CD14-positive monocyte (primary cell): ENCODE data around the gene NSMF. TPM values are rescaled to one million over a fixed set of nuclear protein-coding genes. Genes with fewer than 3 reads are reported as not detected.

Source experiments
- DNase-seq, 3 donors: peaks; one replicate each; pipeline ENCODE4 v3.0.0-alpha.2; 2011 to 2022
- H2AFZ ChIP-seq: 2 replicates; pipeline ENCODE4 v1.6.0; 2012; ENCODE audit warnings: mild to moderate bottlenecking, low read depth, low read length, inconsistent platforms; ENCODE audit not compliant: insufficient read depth, poor library complexity, severe bottlenecking
- H3K27ac ChIP-seq, 2 donors: 1 replicate in 1 of 2; 2 replicates in 1 of 2; pipeline ENCODE4 v1.5.1; 2012 to 2013; ENCODE audit warnings: low read length in 2 of 2, control low read depth in 1 of 2, inconsistent platforms in 1 of 2, low read depth in 1 of 2, mild to moderate bottlenecking in 1 of 2
- H3K27me3 ChIP-seq, 2 donors: one replicate each; pipeline versions ENCODE4 v1.6.0 to v1.6.1; 2011 to 2013; ENCODE audit warnings: low read length in 2 of 2; ENCODE audit not compliant: control insufficient read depth in 2 of 2, insufficient read depth in 2 of 2
- H3K36me3 ChIP-seq, 2 donors: replicated peaks in 1 of 2; 1 replicate in 1 of 2; 2 replicates in 1 of 2; pipeline versions ENCODE4 v1.5.1 to v1.6.1; 2012 to 2013; ENCODE audit warnings: low read length in 2 of 2, control low read depth in 1 of 2, inconsistent platforms in 1 of 2, mild to moderate bottlenecking in 1 of 2; ENCODE audit not compliant: insufficient read depth in 2 of 2, control insufficient read depth in 1 of 2
- H3K4me1 ChIP-seq, 2 donors: 1 replicate in 1 of 2; 2 replicates in 1 of 2; pipeline versions ENCODE4 v1.5.1 to v1.6.1; 2012 to 2013; ENCODE audit warnings: low read length in 2 of 2, control low read depth in 1 of 2, inconsistent platforms in 1 of 2, mild to moderate bottlenecking in 1 of 2, moderate library complexity in 1 of 2; ENCODE audit not compliant: insufficient read depth in 2 of 2, control insufficient read depth in 1 of 2
- H3K4me2 ChIP-seq: replicated peaks from 2 replicates; pipeline ENCODE3; 2012; ENCODE audit warnings: low read length, moderate library complexity, mild to moderate bottlenecking; ENCODE audit not compliant: poor library complexity, severe bottlenecking; ENCODE audit errors: extremely low read depth
- H3K4me3 ChIP-seq, 3 experiments: fragments of 200-600 bp in 1 of 3; sonication (generic) in 1 of 3; replicated peaks in 1 of 3; 1 replicate in 2 of 3; 2 replicates in 1 of 3; pipeline ENCODE4 v1.5.1; 2011 to 2013; ENCODE audit warnings: low read length in 3 of 3, mild to moderate bottlenecking in 3 of 3, control low read depth in 2 of 3, low read depth in 2 of 3, inconsistent platforms in 1 of 3, moderate library complexity in 1 of 3
- H3K79me2 ChIP-seq: 2 replicates; pipeline ENCODE4 v1.6.0; 2012; ENCODE audit warnings: mild to moderate bottlenecking, control low read depth, inconsistent platforms, low read length, moderate library complexity; ENCODE audit not compliant: insufficient read depth
- H3K9ac ChIP-seq: 2 replicates; pipeline ENCODE4 v1.6.0; 2017; ENCODE audit warnings: low read length, mild to moderate bottlenecking; ENCODE audit not compliant: insufficient read depth, poor library complexity, severe bottlenecking
- H3K9me3 ChIP-seq, 2 donors: replicated peaks in 1 of 2; 1 replicate in 1 of 2; 2 replicates in 1 of 2; pipeline versions ENCODE4 v1.5.1 to v1.6.1; 2012 to 2013; ENCODE audit warnings: low read length in 2 of 2, control low read depth in 1 of 2; ENCODE audit not compliant: control insufficient read depth in 1 of 2, insufficient read depth in 1 of 2
- H4K20me1 ChIP-seq: 2 replicates; pipeline ENCODE4 v1.6.0; 2012; ENCODE audit warnings: mild to moderate bottlenecking, low read length, control low read depth, moderate library complexity; ENCODE audit not compliant: insufficient read depth
- H3K27ac Mint-ChIP-seq, 7 donors: one replicate each; pipeline ENCODE4 v1.8.0; 2020; ENCODE audit warnings: mild to moderate bottlenecking in 7 of 7, mixed read lengths in 7 of 7, moderate library complexity in 6 of 7, inconsistent platforms in 2 of 7
- H3K27me3 Mint-ChIP-seq, 3 donors: one replicate each; pipeline ENCODE4 v1.8.0; 2021 to 2022; ENCODE audit warnings: low read depth in 3 of 3, mild to moderate bottlenecking in 3 of 3, mixed read lengths in 3 of 3, moderate library complexity in 3 of 3, inconsistent platforms in 1 of 3
- H3K36me3 Mint-ChIP-seq, 2 donors: one replicate each; pipeline ENCODE4 v1.8.0; 2020; ENCODE audit warnings: mixed read lengths in 2 of 2, inconsistent platforms in 1 of 2, mild to moderate bottlenecking in 1 of 2
- H3K4me1 Mint-ChIP-seq: one replicate; pipeline ENCODE4 v1.8.0; 2020; ENCODE audit warnings: mild to moderate bottlenecking, mixed read lengths
- H3K4me3 Mint-ChIP-seq, 2 donors: one replicate each; pipeline ENCODE4 v1.8.0; 2020; ENCODE audit warnings: mild to moderate bottlenecking in 2 of 2, mixed read lengths in 2 of 2, moderate library complexity in 1 of 2
- H3K9me3 Mint-ChIP-seq, 7 donors: one replicate each; pipeline ENCODE4 v1.8.0; 2020 to 2022; ENCODE audit warnings: mixed read lengths in 7 of 7, mild to moderate bottlenecking in 6 of 7, moderate library complexity in 6 of 7, inconsistent platforms in 2 of 7
- CTCF ChIP-seq: fragments of 200-600 bp; IDR thresholded peaks from one replicate; pipeline ENCODE4 v1.8.0; 2022; ENCODE audit warnings: antibody characterized with exemption, mild to moderate bottlenecking
- WGBS: methylation state at CpG from one replicate; pipeline ENCODE4 v1.1.5; 2013; ENCODE audit warnings: missing lambda C conversion rate; ENCODE audit not compliant: insufficient coverage; 5-methylcytosine and 5-hydroxymethylcytosine counted together
- intact Hi-C, 2 donors: fragments of 100-400 bp; cut with micrococcal nuclease; formaldehyde crosslinking; loops; one replicate each; pipeline versions ENCODE4 v1.15.0 to v1.15.1; 2023
- polyA plus RNA-seq, 3 donors: library from polyadenylated mRNA; depleted of rRNA in 1 of 3; unstranded in 2 of 3; stranded (reverse) in 1 of 3; fragments of 300-500 nt in 2 of 3; fragments of >200 nt in 1 of 3; fragmentation: Illumina TruSeq in 2 of 3; gene quantifications; 1 replicate in 2 of 3; 2 replicates in 1 of 3; pipeline ENCODE4 v1.2.3, GENCODE V29; 2012 to 2021

The NSMF gene
- polyA plus RNA-seq, 3 donors, result 4.6 to 68.4 (median 5.3) TPM

GRCh38 chr9:137430723-137431415, 28.3 kb downstream of the NSMF start:
- WGBS, result 93% methylated on average over 24 of the region's 27 CpGs
- no peaks in the 10 kb centered on the region for H3K27me3 ChIP-seq
- Mint-ChIP-seq H3K4me1 (no peaks in the 10 kb centered on the region), H3K27ac (no peak overlapping the region), H3K36me3 (no peaks in the 10 kb centered on the region), H3K9me3 (no peaks in the 10 kb centered on the region), H3K27me3 (peaks cover 0 to 10% (median 2%) of the 10 kb centered on the region in 3 donors), H3K4me3 (no peak overlapping the region)
- no peak overlapping the region for H3K9ac ChIP-seq
- H3K4me1 ChIP-seq, result no peaks in the 10 kb centered on the region
- H3K36me3 ChIP-seq, result no peaks in the 10 kb centered on the region
- no peak overlapping the region for H3K4me2 ChIP-seq
- no peak overlapping the region for H2AFZ ChIP-seq
- intact Hi-C loops, result no loop called here
- H4K20me1 ChIP-seq, result no peaks in the 10 kb centered on the region
- no peaks in the 10 kb centered on the region for H3K9me3 ChIP-seq
- TF ChIP-seq CTCF, result no peak
- H3K79me2 ChIP-seq, result no peaks in the 10 kb centered on the region
- H3K27ac ChIP-seq, result no peak overlapping the region
- no peak overlapping the region for H3K4me3 ChIP-seq
- no peak for DNase-seq

GRCh38 chr9:137429974-137430722, 29.0 kb downstream of the NSMF start:
- Histone ChIP-seq H3K27ac (no peak overlapping the region), H3K36me3 (no peaks in the 10 kb centered on the region), H4K20me1 (no peaks in the 10 kb centered on the region), H3K27me3 (no peaks in the 10 kb centered on the region), H3K4me1 (no peaks in the 10 kb centered on the region), H3K4me2 (no peak overlapping the region), H3K4me3 (no peak overlapping the region), H2AFZ (no peak overlapping the region), H3K9me3 (no peaks in the 10 kb centered on the region), H3K79me2 (no peaks in the 10 kb centered on the region), H3K9ac (no peak overlapping the region)
- no peak overlapping the region for H3K4me3 Mint-ChIP-seq
- no peaks in the 10 kb centered on the region for H3K4me1 Mint-ChIP-seq
- no peaks in the 10 kb centered on the region for H3K36me3 Mint-ChIP-seq
- TF ChIP-seq CTCF, result no peak
- intact Hi-C loops, result loop anchor here in 1 of 2 donors (10.0 kb wide), 1 partner anchor 95 kb away; no protein-coding TSS in a partner anchor
- H3K27ac Mint-ChIP-seq, result no peak overlapping the region
- peaks cover 0 to 7% (median 2%) of the 10 kb centered on the region in 3 donors for H3K27me3 Mint-ChIP-seq
- DNase-seq, result no peak
- no peaks in the 10 kb centered on the region for H3K9me3 Mint-ChIP-seq
- WGBS, result 91% methylated on average over 33 of the region's 34 CpGs
